Measurements from ENCODE around the gene APC. TPM values are rescaled to one million over a fixed set of nuclear protein-coding genes. Genes with fewer than 3 reads are reported as not detected.

Gene APC
- total RNA-seq, 1 donor = 67.0 TPM

- H3K4me2 ChIP-seq (ENCODE audit: insufficient read depth, low read length) = no peak overlapping the region
Observed at GRCh38 chr5:112830378-112830777, 92.7 kb downstream of the APC start.

GRCh38 chr5:112833971-112834370, 96.3 kb downstream of the APC start:
- Histone ChIP-seq H3K9me3 (ENCODE audit: low read depth, low read length) (no peaks in the 10 kb centered on the region), H2AFZ (ENCODE audit: low read length) (no peak overlapping the region), H3K36me3 (ENCODE audit: insufficient read depth, low read length) (peaks cover 27% of the 10 kb centered on the region), H4K20me1 (ENCODE audit: insufficient read depth, low read length) (no peaks in the 10 kb centered on the region), H3K4me2 (ENCODE audit: insufficient read depth, low read length) (no peak overlapping the region), H3K27ac (ENCODE audit: low read depth, low read length) (no peak overlapping the region), H3K27me3 (ENCODE audit: insufficient read depth, low read length) (no peaks in the 10 kb centered on the region), H3K79me2 (ENCODE audit: insufficient read depth, low read length) (no peaks in the 10 kb centered on the region), H3K4me1 (ENCODE audit: insufficient read depth, low read length) (no peaks in the 10 kb centered on the region), H3K4me3 (ENCODE audit: insufficient read depth, low read length) (no peak overlapping the region)
- no peak for DNase-seq (ENCODE audit: insufficient read length, low spot score, missing footprints)
- no peak for TF ChIP-seq CTCF (IDR thresholded peaks at IDR 0.05; ENCODE audit: extremely low read depth, low read depth, low read length)

More at GRCh38 chr5:112830378-112830777, 92.7 kb downstream of the APC start:
- Histone ChIP-seq H3K79me2 (ENCODE audit: insufficient read depth, low read length) (no peaks in the 10 kb centered on the region), H3K4me1 (ENCODE audit: insufficient read depth, low read length) (no peaks in the 10 kb centered on the region), H3K27me3 (ENCODE audit: insufficient read depth, low read length) (no peaks in the 10 kb centered on the region), H3K36me3 (ENCODE audit: insufficient read depth, low read length) (peaks cover 17% of the 10 kb centered on the region), H3K27ac (ENCODE audit: low read depth, low read length) (no peak overlapping the region), H4K20me1 (ENCODE audit: insufficient read depth, low read length) (no peaks in the 10 kb centered on the region), H3K9me3 (ENCODE audit: low read depth, low read length) (no peaks in the 10 kb centered on the region), H2AFZ (ENCODE audit: low read length) (no peak overlapping the region), H3K4me3 (ENCODE audit: insufficient read depth, low read length) (no peak overlapping the region)
- TF ChIP-seq CTCF (IDR thresholded peaks at IDR 0.05; ENCODE audit: extremely low read depth, low read depth, low read length) = no peak
- no peak for DNase-seq (ENCODE audit: insufficient read length, low spot score, missing footprints)

- H3K9me3 ChIP-seq (ENCODE audit: low read depth, low read length) = no peaks in the 10 kb centered on the region
- H3K36me3 ChIP-seq (ENCODE audit: insufficient read depth, low read length) = peaks cover 4% of the 10 kb centered on the region
- no peaks in the 10 kb centered on the region for H3K79me2 ChIP-seq (ENCODE audit: insufficient read depth, low read length)
- no peak overlapping the region for H3K27ac ChIP-seq (ENCODE audit: low read depth, low read length)
- no peak for DNase-seq (ENCODE audit: insufficient read length, low spot score, missing footprints)
- no peak overlapping the region for H2AFZ ChIP-seq (ENCODE audit: low read length)
- no peaks in the 10 kb centered on the region for H3K27me3 ChIP-seq (ENCODE audit: insufficient read depth, low read length)
- no peak overlapping the region for H3K4me3 ChIP-seq (ENCODE audit: insufficient read depth, low read length)
- no peak overlapping the region for H3K4me2 ChIP-seq (ENCODE audit: insufficient read depth, low read length)
- no peaks in the 10 kb centered on the region for H4K20me1 ChIP-seq (ENCODE audit: insufficient read depth, low read length)
- no peaks in the 10 kb centered on the region for H3K4me1 ChIP-seq (ENCODE audit: insufficient read depth, low read length)
- no peak for TF ChIP-seq CTCF (IDR thresholded peaks at IDR 0.05; ENCODE audit: extremely low read depth, low read depth, low read length)
Observed at GRCh38 chr5:112844489-112844888, 106.8 kb downstream of the APC start.

- Histone ChIP-seq H3K4me1 (ENCODE audit: insufficient read depth, low read length) (no peaks in the 10 kb centered on the region), H4K20me1 (ENCODE audit: insufficient read depth, low read length) (no peaks in the 10 kb centered on the region), H3K4me2 (ENCODE audit: insufficient read depth, low read length) (no peak overlapping the region), H3K27ac (ENCODE audit: low read depth, low read length) (no peak overlapping the region), H2AFZ (ENCODE audit: low read length) (no peak overlapping the region), H3K9me3 (ENCODE audit: low read depth, low read length) (no peaks in the 10 kb centered on the region), H3K4me3 (ENCODE audit: insufficient read depth, low read length) (no peak overlapping the region), H3K79me2 (ENCODE audit: insufficient read depth, low read length) (no peaks in the 10 kb centered on the region), H3K36me3 (ENCODE audit: insufficient read depth, low read length) (no peaks in the 10 kb centered on the region), H3K27me3 (ENCODE audit: insufficient read depth, low read length) (no peaks in the 10 kb centered on the region)
- no peak for TF ChIP-seq CTCF (IDR thresholded peaks at IDR 0.05; ENCODE audit: extremely low read depth, low read depth, low read length)
- DNase-seq (ENCODE audit: insufficient read length, low spot score, missing footprints) = no peak
Observed at GRCh38 chr5:112846556-112846955, 108.9 kb downstream of the APC start.
